GM19467 (cell line): ENCODE measurements around the gene PKHD1.
"Not testable (repeated sequence)": the region's sequence is repeated elsewhere in the genome, so short reads cannot be mapped to it uniquely, and the experiment has no call there.

Experiments
- ATAC-seq: cut with Tn5 transposase; IDR thresholded peaks from one replicate; pipeline ENCODE4 v1.9.1; 2021; ENCODE audit warnings: mild to moderate bottlenecking, moderate library complexity; ENCODE audit not compliant: unreplicated experiment

PKHD1 gene

GRCh38 chr6:51866867-51867266 is 220.5 kb downstream of the PKHD1 start:
- no peak for ATAC-seq

- ATAC-seq = no peak
Measured at GRCh38 chr6:51865996-51866395, 221.4 kb downstream of the PKHD1 start.

DNA sequence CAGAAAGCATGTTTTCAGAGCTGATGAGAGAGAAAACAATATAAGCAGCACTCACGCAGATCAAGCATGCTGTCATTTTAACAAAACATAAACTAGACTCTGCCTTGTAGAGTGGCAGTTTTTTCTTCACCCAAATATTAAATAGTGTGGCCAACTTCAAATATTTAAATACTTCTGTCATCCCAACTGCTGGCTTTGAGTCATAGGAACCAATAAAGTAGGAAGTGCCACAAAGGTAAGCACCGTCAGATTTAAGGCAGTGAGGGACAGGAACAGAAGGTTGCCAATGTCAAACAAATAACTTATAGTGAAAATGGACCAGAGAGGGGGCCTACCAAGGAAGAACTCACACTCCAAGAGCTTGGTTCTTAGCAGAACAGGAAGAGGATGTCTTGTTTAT is 222.2 kb downstream of the PKHD1 start:
- ATAC-seq = no peak

DNA sequence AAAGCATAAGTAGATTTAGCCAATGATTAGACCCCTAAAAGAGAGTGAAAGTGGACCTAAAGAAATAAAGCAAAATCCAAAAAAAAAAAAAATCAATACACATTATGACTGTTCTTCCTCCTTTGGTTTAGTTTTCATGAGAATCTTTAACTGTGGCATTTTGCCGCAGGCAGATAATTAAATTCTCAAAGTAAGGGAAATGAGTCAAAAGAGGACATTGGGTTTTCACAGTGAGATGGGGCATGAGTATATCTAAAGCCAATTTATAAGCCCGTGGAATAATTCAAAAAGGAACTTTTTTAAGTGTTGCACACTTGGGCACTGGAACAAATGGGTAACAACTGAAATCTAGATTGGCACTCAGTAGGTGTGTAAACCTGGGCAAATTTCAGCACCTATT is 230.3 kb downstream of the PKHD1 start:
- ATAC-seq = no peak

DNA sequence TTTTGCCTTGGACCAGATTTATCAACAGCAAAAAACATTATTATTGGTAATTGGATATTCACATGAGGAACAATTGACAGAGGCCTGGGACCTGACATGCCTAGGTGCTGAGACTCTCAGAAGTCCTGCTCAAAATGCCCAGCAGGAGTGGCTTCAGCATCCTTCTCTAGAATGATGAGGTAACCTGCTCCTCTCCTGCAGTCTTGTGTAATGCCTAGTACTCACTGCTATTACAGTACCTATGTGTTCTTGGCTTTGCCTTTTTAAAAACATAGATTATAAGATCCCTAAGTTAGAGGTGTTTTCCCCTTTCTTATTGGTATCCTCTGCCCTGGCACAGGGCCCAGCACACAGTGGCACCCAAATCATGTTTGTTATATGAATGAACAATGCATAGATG is 230.9 kb downstream of the PKHD1 start:
- no peak for ATAC-seq

- no peak for ATAC-seq
Measured at GRCh38 chr6:51855310-51856082, 231.9 kb downstream of the PKHD1 start.

GRCh38 chr6:51854876-51855275 is 232.5 kb downstream of the PKHD1 start:
- no peak for ATAC-seq

DNA sequence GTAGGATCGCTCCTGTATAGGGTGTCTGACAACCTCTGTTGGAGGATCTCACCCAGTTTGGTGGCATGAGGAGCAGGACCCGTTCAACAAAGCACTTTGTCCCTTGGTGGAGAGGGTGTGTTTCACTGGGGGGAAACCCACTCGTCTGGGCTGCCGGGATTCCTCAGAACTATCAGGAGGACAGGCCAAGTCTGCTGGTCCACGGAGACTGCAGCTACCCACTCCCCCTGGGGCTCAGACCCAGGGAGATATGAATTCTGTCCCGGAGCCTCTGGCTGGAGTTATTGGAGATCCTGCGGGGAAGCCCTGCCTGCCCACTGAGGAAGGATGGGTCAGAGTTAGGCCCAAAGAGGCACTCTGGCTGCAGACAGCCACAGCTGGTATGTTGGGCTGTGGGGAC is 233.1 kb downstream of the PKHD1 start:
- no peak for ATAC-seq

GRCh38 chr6:51853109-51853508 is 234.3 kb downstream of the PKHD1 start:
- ATAC-seq = not testable (repeated sequence)

- no peak for ATAC-seq
Measured at GRCh38 chr6:51846531-51846930, 240.9 kb downstream of the PKHD1 start.

DNA sequence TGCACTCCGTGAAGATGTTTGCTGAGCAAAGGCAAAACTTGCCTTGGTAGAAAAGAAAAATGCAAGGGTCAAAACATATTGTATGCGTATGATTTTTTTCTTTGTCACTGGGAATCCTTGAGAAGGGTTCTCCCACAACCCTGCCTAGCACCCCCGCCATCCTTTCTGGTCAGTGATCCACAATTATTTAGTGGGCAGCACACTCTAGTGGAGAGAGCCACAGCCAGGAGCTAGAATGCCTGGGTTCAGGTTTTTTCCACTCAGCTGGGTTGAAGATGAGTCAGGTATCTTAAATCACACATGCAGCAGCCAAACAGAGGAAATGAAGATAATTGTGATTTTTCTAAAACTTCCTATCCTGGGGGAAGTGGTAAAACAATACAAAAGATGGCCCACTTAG is 243.1 kb downstream of the PKHD1 start:
- no peak for ATAC-seq

DNA sequence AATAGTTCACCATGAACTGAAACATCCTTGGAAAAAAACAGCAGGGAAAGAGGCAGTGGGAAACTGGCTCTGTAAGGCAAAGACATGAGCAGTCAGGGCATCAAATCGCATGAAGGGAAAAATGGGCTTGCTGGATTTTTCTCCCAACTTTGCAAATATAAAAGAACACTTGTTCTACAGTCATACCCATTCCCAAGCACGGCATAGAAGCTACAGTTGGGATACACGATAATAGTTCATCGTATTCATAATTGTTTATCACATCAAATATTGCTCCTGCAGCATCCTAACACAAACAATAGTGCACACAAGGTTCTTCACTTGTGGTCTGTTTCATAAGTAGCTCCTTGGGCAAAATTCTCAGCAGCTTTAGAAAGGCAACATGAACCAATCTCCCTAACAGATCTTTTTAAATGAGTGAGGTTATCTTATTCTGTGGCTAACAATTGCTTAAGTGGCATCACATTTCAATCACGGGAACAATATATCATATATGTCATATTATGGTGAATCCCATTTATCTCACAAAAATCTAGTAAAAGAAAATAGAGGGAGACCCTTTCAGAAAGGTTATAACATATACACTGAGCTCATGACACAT is 243.9 kb downstream of the PKHD1 start:
- no peak for ATAC-seq

DNA sequence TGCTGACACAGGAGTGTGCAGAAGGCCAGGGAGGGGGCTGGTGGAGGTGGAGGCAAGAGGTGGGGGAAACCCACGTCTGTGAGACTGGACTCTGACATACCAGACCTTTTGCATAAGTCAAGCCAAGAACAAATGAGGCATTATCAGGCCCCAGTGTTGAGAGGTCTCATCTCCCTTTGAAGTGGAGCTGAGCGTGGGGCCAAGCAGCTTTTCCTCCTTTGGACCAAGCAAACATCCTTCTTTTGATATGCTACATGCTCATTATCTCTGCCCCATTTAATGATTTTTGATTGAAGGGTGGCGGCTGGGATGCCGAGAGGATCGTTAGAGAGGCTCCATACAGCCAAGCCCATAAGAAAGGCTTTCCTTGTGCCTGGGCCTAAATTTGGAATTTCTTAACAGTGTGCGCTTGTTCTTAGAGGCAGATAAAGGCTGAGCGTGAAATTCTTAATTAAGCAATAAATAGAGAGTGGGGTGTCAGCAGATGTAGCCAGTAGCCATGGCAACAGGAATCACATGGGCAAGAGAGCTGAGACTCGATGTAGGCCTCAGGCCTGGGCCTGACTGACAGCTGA is 244.5 kb downstream of the PKHD1 start:
- no peak for ATAC-seq

GRCh38 chr6:51842061-51842803 is 245.2 kb downstream of the PKHD1 start:
- no peak for ATAC-seq

- no peak for ATAC-seq
Measured at GRCh38 chr6:51841626-51842025, 245.8 kb downstream of the PKHD1 start.

- no peak for ATAC-seq
Measured at GRCh38 chr6:51839726-51840374, 247.6 kb downstream of the PKHD1 start.

- ATAC-seq = no peak
Measured at GRCh38 chr6:51830666-51831065, 256.7 kb downstream of the PKHD1 start.

DNA sequence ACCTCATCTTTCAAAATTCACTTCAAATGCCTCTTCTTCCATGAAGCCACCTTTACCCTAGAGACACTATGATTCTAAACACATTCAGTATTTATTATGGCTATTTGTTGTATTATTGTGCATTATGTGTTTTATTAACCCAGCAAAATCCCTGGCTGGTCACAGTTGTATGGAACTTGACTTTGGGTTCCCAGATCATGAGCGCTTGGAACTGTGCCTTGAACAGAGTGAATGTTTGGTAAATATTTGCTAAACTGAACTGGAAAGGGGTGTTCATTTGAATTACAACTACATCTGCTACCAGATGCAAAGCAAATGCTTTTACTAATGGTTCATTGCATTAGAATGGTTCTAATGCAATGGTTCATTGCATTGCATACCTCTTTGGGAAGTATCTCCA is 259.8 kb downstream of the PKHD1 start:
- ATAC-seq = no peak

DNA sequence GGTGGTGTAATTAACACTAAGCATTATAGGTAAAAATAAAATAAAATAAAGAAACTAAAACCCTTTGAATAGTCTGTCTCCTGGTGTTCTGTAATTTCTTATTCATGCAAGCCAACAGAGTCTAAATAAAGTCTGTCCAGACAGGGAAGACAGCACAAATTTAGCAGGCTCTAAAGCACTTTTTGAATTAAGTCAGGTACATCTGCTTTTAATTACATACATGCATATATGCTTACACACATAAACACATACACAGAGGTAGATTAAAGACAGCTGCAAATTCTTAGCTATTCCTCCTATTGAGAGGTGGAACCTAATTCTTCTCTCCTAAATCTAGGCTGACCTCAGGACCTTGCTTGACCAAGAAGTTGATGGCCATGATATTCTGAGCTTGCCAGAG is 262.5 kb downstream of the PKHD1 start:
- ATAC-seq = no peak

GRCh38 chr6:51820555-51820954 is 266.9 kb downstream of the PKHD1 start:
- ATAC-seq = no peak

DNA sequence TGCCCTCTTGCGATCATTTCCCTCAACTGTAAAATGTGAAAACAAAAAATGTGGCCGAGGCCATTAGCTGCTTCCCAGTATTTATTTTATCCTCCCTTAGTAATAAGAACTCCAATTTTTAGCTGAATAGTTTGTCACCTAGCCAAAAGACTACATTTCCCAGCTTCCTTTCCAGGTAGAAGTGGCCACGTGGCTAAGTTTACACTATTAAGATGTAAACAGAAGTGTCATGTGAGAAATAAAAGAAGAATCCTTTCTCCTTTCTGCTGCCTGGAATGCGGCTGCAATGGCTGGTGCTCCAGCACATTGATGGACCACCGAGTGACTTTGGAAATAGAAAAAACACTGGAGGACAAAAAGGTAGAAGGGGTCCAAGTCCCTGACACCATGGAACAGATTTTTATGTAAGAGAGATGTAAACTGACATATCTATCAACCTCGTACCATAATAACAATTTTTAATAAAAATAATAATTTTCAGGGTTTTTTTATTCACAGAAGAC is 268.8 kb downstream of the PKHD1 start:
- no peak for ATAC-seq
